ENCODE results near the gene PNMT.

DNA sequence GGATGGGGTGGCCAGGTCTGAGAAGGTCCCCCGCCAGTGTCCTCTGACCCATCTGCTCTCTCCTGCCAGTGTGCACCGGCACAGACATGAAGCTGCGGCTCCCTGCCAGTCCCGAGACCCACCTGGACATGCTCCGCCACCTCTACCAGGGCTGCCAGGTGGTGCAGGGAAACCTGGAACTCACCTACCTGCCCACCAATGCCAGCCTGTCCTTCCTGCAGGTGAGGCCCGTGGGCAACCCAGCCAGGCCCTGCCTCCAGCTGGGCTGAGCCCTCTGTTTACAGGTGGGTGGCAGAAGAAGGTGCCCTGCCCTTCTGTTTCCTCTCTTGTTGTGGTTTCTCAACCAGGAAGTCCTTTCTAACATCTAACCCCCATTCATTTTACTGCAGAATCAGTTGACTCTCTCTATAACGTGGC lies 38.7 kb downstream of the PNMT start:
- TF ChIP-seq, protein P1, sequence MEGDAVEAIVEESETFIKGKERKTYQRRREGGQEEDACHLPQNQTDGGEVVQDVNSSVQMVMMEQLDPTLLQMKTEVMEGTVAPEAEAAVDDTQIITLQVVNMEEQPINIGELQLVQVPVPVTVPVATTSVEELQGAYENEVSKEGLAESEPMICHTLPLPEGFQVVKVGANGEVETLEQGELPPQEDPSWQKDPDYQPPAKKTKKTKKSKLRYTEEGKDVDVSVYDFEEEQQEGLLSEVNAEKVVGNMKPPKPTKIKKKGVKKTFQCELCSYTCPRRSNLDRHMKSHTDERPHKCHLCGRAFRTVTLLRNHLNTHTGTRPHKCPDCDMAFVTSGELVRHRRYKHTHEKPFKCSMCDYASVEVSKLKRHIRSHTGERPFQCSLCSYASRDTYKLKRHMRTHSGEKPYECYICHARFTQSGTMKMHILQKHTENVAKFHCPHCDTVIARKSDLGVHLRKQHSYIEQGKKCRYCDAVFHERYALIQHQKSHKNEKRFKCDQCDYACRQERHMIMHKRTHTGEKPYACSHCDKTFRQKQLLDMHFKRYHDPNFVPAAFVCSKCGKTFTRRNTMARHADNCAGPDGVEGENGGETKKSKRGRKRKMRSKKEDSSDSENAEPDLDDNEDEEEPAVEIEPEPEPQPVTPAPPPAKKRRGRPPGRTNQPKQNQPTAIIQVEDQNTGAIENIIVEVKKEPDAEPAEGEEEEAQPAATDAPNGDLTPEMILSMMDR (IDR thresholded peaks at IDR 0.05), result no peak
- no peak for TF ChIP-seq POLR2A (IDR thresholded peaks at IDR 0.05)

All from uterus (tissue), 2 donors.